KOPT-K1 (cell line): Measurements from ENCODE around the gene TPMT.
"Not testable (repeated sequence)": the region's sequence is repeated elsewhere in the genome, so short reads cannot be mapped to it uniquely, and the experiment has no call there.

ENCODE experiments used
- H3K27ac ChIP-seq: fragments of 200-600 bp; sonication (generic); 2 replicates; pipeline ENCODE4 v1.5.1; 2016; ENCODE audit warnings: antibody characterized with exemption, mild to moderate bottlenecking, low read depth, low read length; ENCODE audit not compliant: poor library complexity, severe bottlenecking
- H3K36me3 ChIP-seq: fragments of 200-600 bp; sonication (generic); 2 replicates; pipeline ENCODE4 v1.5.1; 2017; ENCODE audit warnings: antibody characterized with exemption, mild to moderate bottlenecking, low read length, moderate library complexity; ENCODE audit not compliant: insufficient read depth
- H3K9me3 ChIP-seq: fragments of 200-600 bp; sonication (generic); 2 replicates; pipeline ENCODE4 v1.5.1; 2017; ENCODE audit warnings: antibody characterized with exemption, low read length, mild to moderate bottlenecking; ENCODE audit not compliant: insufficient read depth, poor library complexity, severe bottlenecking

Gene TPMT

GRCh38 chr6:18154507-18155149 lies at the start of gene TPMT:
TPMT (minus strand) TSS chr6:18155077; CDS start chr6:18149127, 5,950 bp downstream.
- H3K27ac ChIP-seq: peak within 1 kb of the TSS; percentile 77
- H3K36me3 ChIP-seq: no peaks in the 10 kb centered on the region
- no peaks in the 10 kb centered on the region for H3K9me3 ChIP-seq

DNA sequence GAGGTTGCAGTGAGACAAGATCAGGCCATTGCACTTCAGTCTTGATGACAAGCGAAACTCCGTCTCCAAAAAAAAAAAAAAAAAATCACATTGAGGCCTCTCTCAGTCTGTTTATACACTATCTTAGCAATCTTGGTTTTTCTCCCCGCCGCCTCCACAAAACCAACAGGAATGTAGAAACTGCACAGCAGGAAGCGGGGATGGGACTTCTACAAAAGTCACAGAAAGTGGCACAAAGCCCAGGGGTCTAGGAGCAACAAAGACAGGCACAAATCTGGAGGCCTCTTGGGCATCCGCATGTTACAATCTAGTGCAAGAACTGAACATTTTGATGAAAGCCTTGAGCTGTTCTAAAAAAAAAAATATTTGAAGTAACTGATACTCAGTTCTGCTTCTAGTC lies 48.9 kb upstream of the TPMT start:
- H3K9me3 ChIP-seq: no peaks in the 10 kb centered on the region

DNA sequence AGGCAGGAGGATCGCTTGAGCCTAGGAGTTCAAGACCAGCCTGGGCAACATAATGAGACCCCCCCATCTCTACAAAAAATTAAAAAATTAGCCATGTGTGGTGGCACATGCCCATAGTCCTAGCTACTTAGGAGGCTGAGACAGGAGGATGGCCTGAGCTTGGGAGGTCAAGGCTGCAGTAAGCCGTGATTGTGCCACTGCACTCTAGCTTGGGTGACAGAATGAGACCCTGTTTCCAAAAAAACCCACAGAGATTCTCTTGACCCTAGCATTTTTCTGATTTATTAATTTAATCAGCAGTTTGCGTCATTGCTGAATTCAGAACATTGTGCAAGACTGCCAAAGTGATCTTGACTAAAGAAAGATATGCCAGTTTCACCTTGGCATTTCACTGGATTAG lies 37.1 kb upstream of the TPMT start:
- Histone ChIP-seq H3K36me3 (no peaks in the 10 kb centered on the region), H3K9me3 (no peaks in the 10 kb centered on the region), H3K27ac (no peak overlapping the region)

More for the DNA sequence above, 48.9 kb upstream of the TPMT start:
- H3K27ac ChIP-seq: no peak overlapping the region
- H3K36me3 ChIP-seq: no peaks in the 10 kb centered on the region; the same call in 1 of the 2 replicates

DNA sequence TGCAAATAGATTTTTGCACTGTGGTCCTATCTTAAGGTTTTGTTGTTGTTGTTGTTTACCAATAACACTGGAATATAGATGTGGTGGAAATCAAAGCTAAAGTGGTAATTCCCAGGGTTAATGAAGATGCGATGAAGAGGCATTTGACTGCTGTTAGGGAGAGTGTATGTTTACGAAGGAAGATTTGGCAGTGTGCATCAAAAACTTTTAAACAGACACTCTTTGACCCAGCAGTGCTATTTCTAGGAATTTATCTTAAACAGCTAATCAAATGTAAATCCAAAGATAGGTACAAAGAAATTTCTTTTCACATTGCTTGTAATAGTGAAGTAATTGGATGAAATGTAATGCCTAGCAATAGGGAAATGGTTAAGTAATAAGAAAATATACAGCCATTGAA lies 34.3 kb upstream of the TPMT start:
- H3K36me3 ChIP-seq: no peaks in the 10 kb centered on the region

DNA sequence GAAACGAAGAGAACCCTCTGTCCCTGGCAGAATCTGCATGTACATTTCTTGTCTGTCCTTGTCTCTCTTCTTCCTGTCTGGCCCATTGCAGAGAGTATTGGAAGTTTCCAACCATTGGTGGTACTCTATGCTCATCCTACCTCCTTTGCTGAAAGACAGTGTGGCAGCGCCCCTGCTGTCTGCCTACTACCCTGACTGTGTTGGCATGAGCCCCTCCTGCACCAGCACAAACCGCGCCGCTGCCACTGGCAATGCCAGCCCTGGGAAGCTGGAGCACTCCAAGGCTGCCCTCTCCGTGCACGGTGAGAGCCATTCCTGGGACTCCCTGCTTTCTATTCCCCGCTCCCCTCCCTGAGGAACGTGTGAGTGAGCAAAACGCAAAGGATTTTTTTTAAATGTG lies 32.8 kb upstream of the TPMT start:
- H3K27ac ChIP-seq: no peak overlapping the region

More for the DNA sequence above, 34.3 kb upstream of the TPMT start:
- no peak overlapping the region for H3K27ac ChIP-seq
- H3K9me3 ChIP-seq: no peaks in the 10 kb centered on the region

DNA sequence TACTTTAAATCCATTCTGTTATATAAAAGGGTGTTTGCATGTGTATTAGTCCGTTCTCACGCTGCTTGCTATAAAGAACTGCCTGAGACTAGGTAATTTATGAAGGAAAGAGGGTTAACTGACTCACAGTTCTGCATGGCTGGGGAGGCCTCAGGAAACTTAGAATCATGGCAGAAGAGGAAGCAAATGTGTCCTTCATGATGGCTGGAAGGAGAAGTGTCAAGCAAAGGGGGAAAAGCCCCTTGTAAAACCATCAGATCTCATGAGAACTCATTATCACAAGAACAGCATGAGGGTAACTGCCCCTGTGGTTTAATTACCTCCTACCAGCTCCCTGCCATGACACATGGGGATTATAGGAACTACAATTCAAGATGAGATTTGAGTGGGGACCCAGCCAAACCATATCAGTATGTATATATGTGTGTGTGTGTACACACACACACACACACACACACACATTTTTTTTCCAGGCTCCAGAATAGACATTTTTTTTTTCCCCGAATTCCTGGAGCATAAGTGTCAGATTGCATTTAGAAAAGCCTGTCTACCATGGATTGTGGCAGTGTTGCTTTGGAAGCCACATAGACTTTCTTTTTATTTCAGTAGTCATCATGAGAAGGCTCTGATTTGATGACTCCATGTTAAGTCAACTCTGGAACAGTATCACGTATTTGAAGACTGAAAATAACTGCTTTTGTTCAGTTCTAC lies 31.8 kb upstream of the TPMT start:
- H3K36me3 ChIP-seq: no peaks in the 10 kb centered on the region
- no peaks in the 10 kb centered on the region for H3K9me3 ChIP-seq
- H3K27ac ChIP-seq: no peak overlapping the region

More for the DNA sequence above, 32.8 kb upstream of the TPMT start:
- Histone ChIP-seq H3K9me3 (no peaks in the 10 kb centered on the region), H3K36me3 (no peaks in the 10 kb centered on the region)

DNA sequence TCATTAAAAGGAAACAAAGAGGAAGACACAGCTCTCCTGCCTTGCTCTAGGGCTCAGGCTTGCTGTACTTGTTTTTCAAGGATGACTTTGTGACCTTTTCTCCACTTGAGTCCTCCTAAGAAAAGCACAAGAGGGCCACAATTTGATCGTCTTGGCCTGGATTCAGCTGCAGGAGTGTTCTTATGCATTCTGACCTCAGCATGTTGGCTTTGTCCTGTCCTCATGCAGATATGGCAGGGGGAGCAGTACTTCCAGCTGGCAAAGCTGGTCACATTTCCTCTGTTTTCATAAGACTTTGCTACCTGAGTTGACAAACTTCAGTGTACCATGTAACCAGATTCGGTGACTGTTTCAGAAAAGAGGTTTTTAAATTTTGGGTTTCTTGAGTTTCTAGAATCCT lies 31.2 kb upstream of the TPMT start:
- no peak overlapping the region for H3K27ac ChIP-seq
- no peaks in the 10 kb centered on the region for H3K36me3 ChIP-seq
- no peaks in the 10 kb centered on the region for H3K9me3 ChIP-seq

DNA sequence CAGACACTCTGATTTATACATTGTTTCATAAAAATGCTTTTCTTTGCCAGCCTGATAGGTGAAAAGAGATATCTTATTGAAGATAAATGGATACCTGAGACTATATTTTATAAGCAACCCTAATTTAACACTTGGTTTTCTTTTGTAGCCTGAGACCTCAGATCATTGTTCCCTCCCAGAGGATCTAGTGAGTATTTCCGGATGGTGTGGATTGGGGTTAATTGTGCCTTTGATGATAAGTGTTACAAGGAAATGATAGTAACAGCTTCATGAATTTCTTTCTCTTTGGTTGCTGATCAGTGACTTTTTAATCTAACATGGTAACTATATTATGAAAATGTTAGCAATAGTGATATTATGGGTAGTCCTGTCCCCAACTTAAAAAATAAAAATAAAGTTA lies 30.7 kb upstream of the TPMT start:
- H3K36me3 ChIP-seq: no peaks in the 10 kb centered on the region
- H3K27ac ChIP-seq: no peak overlapping the region
- H3K9me3 ChIP-seq: no peaks in the 10 kb centered on the region

- no peaks in the 10 kb centered on the region for H3K9me3 ChIP-seq
- H3K36me3 ChIP-seq: no peaks in the 10 kb centered on the region
- H3K27ac ChIP-seq: no peak overlapping the region
Measured at GRCh38 chr6:18183766-18184165, 28.9 kb upstream of the TPMT start.

DNA sequence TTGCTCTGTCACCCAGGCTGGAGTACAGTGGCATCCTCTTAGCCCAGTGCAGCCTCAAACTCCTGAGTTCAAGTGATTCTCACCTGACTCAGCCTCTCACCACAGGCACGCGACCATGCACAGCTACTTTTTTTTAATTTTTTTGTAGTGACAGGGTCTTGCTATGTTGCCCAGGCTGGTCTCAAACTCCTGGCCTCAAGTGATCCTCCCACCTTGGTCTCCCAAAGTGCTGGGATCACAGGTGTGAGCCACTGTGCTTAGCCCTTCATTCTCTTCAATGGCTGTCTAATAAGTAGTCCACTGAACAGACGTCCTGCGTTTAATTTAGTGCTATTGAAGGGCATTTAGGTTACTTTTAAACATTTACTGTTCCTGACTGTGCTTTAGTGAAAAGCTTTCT lies 27.7 kb upstream of the TPMT start:
- H3K27ac ChIP-seq: no peak overlapping the region

GRCh38 chr6:18179770-18180356 lies 25.0 kb upstream of the TPMT start:
- Histone ChIP-seq H3K9me3 (no peaks in the 10 kb centered on the region), H3K36me3 (0 out of 2 replicates have a peak, but pooled peaks cover 1% of the 10 kb centered on the region), H3K27ac (no peak overlapping the region)

More for the DNA sequence above, 27.7 kb upstream of the TPMT start:
- H3K9me3 ChIP-seq: no peaks in the 10 kb centered on the region
- no peaks in the 10 kb centered on the region for H3K36me3 ChIP-seq

- Histone ChIP-seq H3K36me3 (peaks cover 6% of the 10 kb centered on the region; the same call in 1 of the 2 replicates), H3K9me3 (no peaks in the 10 kb centered on the region), H3K27ac (no peak overlapping the region)
Measured at GRCh38 chr6:18178960-18179615, 24.2 kb upstream of the TPMT start.

DNA sequence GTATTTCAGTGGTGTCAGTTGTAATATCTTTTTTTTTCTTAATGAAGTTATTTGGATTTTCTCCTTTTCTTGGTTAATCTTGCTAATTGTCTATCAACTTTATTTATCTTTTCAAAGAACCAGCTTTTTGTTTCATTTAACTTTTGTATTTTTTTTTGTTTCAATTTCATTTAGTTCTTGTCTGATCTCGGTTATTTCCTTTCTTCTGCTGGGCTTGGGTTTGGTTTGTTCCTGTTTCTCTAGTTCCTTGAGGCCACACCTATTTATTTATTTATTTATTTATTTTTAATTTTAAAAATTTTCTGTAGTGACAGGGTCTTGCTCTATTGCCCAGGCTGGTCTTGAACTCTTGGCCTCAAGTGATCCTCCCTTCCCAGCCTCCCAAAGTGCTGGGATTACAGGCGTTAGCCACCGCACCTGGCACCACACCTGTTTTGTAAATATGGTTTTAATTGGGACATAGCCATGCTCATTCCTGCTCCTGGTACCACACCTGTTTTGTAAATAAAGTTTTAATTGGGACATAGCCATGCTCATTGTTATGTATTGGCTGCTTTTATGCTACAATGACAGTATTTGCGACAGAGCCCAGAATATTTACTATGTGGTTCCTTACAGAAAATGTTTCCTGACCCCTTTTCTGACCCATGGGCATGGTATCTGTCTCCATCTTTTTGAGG lies 22.5 kb upstream of the TPMT start:
- Histone ChIP-seq H3K27ac (no peak overlapping the region), H3K36me3 (peaks cover 6% of the 10 kb centered on the region; the same call in 1 of the 2 replicates), H3K9me3 (no peaks in the 10 kb centered on the region)

GRCh38 chr6:18176198-18176597 lies 21.3 kb upstream of the TPMT start:
- H3K27ac ChIP-seq, H3K36me3 ChIP-seq, H3K9me3 ChIP-seq: not testable (repeated sequence)

GRCh38 chr6:18171871-18172270 lies 17.0 kb upstream of the TPMT start:
- H3K36me3 ChIP-seq: peaks cover 26% of the 10 kb centered on the region
- H3K9me3 ChIP-seq: peaks cover 9% of the 10 kb centered on the region
- no peak overlapping the region for H3K27ac ChIP-seq
